HCT116 (cell line): ENCODE results near the gene F2R. TPM values are rescaled to one million over a fixed set of nuclear protein-coding genes. Genes with fewer than 3 reads are reported as not detected.
A peak's percentile ranks its signal among the peaks of the same experiment; 100 is the strongest.

Source experiments
- ATAC-seq: fragments of 200-7000 bp; cut with Tn5 transposase; 2 replicates; pipeline ENCODE4 v1.9.1; 2020; ENCODE audit warnings: mild to moderate bottlenecking, moderate library complexity
- BruUV-seq: library from RNA; stranded (reverse); fragments of 400-500 nt; replicated peaks from 2 replicates; lab custom pipeline; 2021; lab: Mats Ljungman, UMichigan
- CTCF ChIA-PET: fragments of 300-600 bp; sonication (Branson Sonifier 250); formaldehyde crosslinking; loops from one replicate; lab custom pipeline; 2021; ENCODE audit warnings: antibody characterized with exemption; lab: Charles Lee
- POLR2A ChIA-PET: fragments of 300-600, 350-600 bp; sonication (Branson Sonifier 250); formaldehyde crosslinking; loops from one replicate; lab custom pipeline; 2021; ENCODE audit warnings: antibody characterized with exemption; lab: Charles Lee
- RAD21 ChIA-PET, 2 experiments: fragments of 300-600 bp; sonication (Branson Sonifier 250); formaldehyde crosslinking; loops; one replicate each; lab custom pipeline; 2023; ENCODE audit warnings: low total read pairs in 2 of 2; ENCODE audit not compliant: uncharacterized antibody in 2 of 2, unreplicated experiment in 2 of 2, low non-redundant PET in 1 of 2; lab: Charles Lee
- DNase-seq: peaks from one replicate; pipeline ENCODE4 v3.0.0-alpha.2; 2010; ENCODE audit warnings: low read depth, low spot score
- H2AFZ ChIP-seq: fragments of 200-600 bp; shearing (Covaris generic), sonication (generic); 2 replicates; pipeline ENCODE4 v1.6.1; 2017; ENCODE audit warnings: low read depth, mixed run types, mixed read lengths, antibody characterized with exemption, low read length; ENCODE audit not compliant: poor library complexity, severe bottlenecking
- H3K27ac ChIP-seq: 2 replicates; pipeline ENCODE4 v1.5.1; 2012; ENCODE audit warnings: low read depth, low read length
- H3K27me3 ChIP-seq: fragments of 200-600 bp; sonication (generic); 2 replicates; pipeline ENCODE4 v1.6.1; 2016; ENCODE audit warnings: mixed run types, low read length, mixed read lengths; ENCODE audit not compliant: insufficient read depth
- H3K36me3 ChIP-seq, 2 experiments: fragments of 200-500 bp in 1 of 2; fragments of 200-600 bp in 1 of 2; sonication (Bioruptor generic) in 1 of 2; sonication (generic) in 1 of 2; 2 replicates each; pipeline versions ENCODE4 v1.5.1 to v1.6.1; 2014 to 2016; ENCODE audit warnings: low read length in 2 of 2, inconsistent platforms in 1 of 2, mixed read lengths in 1 of 2, mixed run types in 1 of 2; ENCODE audit not compliant: insufficient read depth in 2 of 2, control insufficient read depth in 1 of 2
- H3K4me1 ChIP-seq, 2 experiments: fragments of 200-600 bp in 1 of 2; sonication (generic) in 1 of 2; 2 replicates each; pipeline versions ENCODE4 v1.5.1 to v1.6.1; 2012 to 2017; ENCODE audit warnings: low read length in 2 of 2, inconsistent platforms in 1 of 2, mild to moderate bottlenecking in 1 of 2, mixed read lengths in 1 of 2, mixed run types in 1 of 2, moderate library complexity in 1 of 2; ENCODE audit not compliant: insufficient read depth in 2 of 2, control insufficient read depth in 1 of 2
- H3K4me2 ChIP-seq: fragments of 200-600 bp; sonication (generic); 2 replicates; pipeline ENCODE4 v1.6.1; 2017; ENCODE audit warnings: mixed run types, low read length, mixed read lengths
- H3K4me3 ChIP-seq, 2 experiments: fragments of 200-600 bp in 1 of 2; sonication (generic) in 1 of 2; replicated peaks in 1 of 2; 2 replicates each; pipeline ENCODE4 v1.5.1; 2011 to 2016; ENCODE audit warnings: low read length in 2 of 2, control low read depth in 1 of 2, low read depth in 1 of 2, mild to moderate bottlenecking in 1 of 2, mixed read lengths in 1 of 2, mixed run types in 1 of 2
- H3K79me2 ChIP-seq: fragments of 200-600 bp; sonication (generic); 2 replicates; pipeline ENCODE4 v1.6.1; 2017; ENCODE audit warnings: mild to moderate bottlenecking, mixed run types, low read length, moderate library complexity, mixed read lengths; ENCODE audit not compliant: insufficient read depth
- H3K9ac ChIP-seq: fragments of 200-600 bp; sonication (generic); 2 replicates; pipeline ENCODE4 v1.6.1; 2016; ENCODE audit warnings: low read length, mixed read lengths
- H3K9me2 ChIP-seq: fragments of 200-600 bp; sonication (generic), shearing (Covaris generic); 2 replicates; pipeline ENCODE4 v1.6.1; 2017; ENCODE audit warnings: mixed run types, mild to moderate bottlenecking, moderate library complexity; ENCODE audit not compliant: insufficient read depth
- H3K9me3 ChIP-seq, 2 experiments: fragments of 200-500 bp in 1 of 2; fragments of 200-600 bp in 1 of 2; sonication (Bioruptor generic) in 1 of 2; sonication (generic) in 1 of 2; 2 replicates each; pipeline ENCODE4 v1.6.1; 2014 to 2017; ENCODE audit warnings: low read length in 2 of 2, mixed read lengths in 2 of 2, inconsistent platforms in 1 of 2, low read depth in 1 of 2, mild to moderate bottlenecking in 1 of 2, mixed run types in 1 of 2, moderate library complexity in 1 of 2; ENCODE audit not compliant: control insufficient read depth in 1 of 2, insufficient read depth in 1 of 2
- H4K20me1 ChIP-seq: fragments of 200-600 bp; sonication (generic), shearing (Covaris generic); 2 replicates; pipeline ENCODE4 v1.6.1; 2017; ENCODE audit warnings: mixed run types, mild to moderate bottlenecking, moderate library complexity; ENCODE audit not compliant: insufficient read depth
- CBX3 ChIP-seq: IDR thresholded peaks from 2 replicates; pipeline ENCODE4 v1.6.1; 2012; ENCODE audit warnings: low read depth
- CEBPB ChIP-seq: IDR thresholded peaks from 2 replicates; pipeline ENCODE4 v1.6.1; 2012; ENCODE audit warnings: low read depth
- EGR1 ChIP-seq: IDR thresholded peaks from 2 replicates; pipeline ENCODE4 v1.6.1; 2012; ENCODE audit warnings: low read depth
- ELF1 ChIP-seq: IDR thresholded peaks from 2 replicates; pipeline ENCODE4 v1.6.1; 2012; ENCODE audit warnings: low read depth, borderline replicate concordance
- FOSL1 ChIP-seq: IDR thresholded peaks from 2 replicates; pipeline ENCODE4 v1.6.1; 2012; ENCODE audit warnings: low read depth
- POLR2A ChIP-seq: IDR thresholded peaks from 2 replicates; pipeline ENCODE4 v1.7.0; 2011; ENCODE audit warnings: borderline replicate concordance; ENCODE audit not compliant: insufficient read depth, insufficient read length; ENCODE audit errors: extremely low read depth
- POLR2AphosphoS5 ChIP-seq: IDR thresholded peaks from 2 replicates; pipeline ENCODE4 v1.6.1; 2011; ENCODE audit warnings: mild to moderate bottlenecking, low read depth, low read length, moderate library complexity
- RAD21 ChIP-seq: IDR thresholded peaks from 2 replicates; pipeline ENCODE4 v1.6.1; 2012; ENCODE audit warnings: low read depth, mild to moderate bottlenecking
- SIN3A ChIP-seq: IDR thresholded peaks from 2 replicates; pipeline ENCODE4 v1.6.1; 2012; ENCODE audit warnings: low read depth
- SP1 ChIP-seq: IDR thresholded peaks from 2 replicates; pipeline ENCODE4 v1.6.1; 2012; ENCODE audit warnings: low read depth
- SRF ChIP-seq: IDR thresholded peaks from 2 replicates; pipeline ENCODE4 v1.6.1; 2012; ENCODE audit warnings: low read depth
- TCF7L2 ChIP-seq: IDR thresholded peaks from 2 replicates; pipeline ENCODE4 v1.7.0; 2011; ENCODE audit warnings: borderline replicate concordance, inconsistent platforms; ENCODE audit not compliant: insufficient read depth, insufficient read length; ENCODE audit errors: extremely low read depth
- YY1 ChIP-seq: IDR thresholded peaks from 2 replicates; pipeline ENCODE4 v1.6.1; 2011; ENCODE audit warnings: low read length, low read depth, moderate library complexity, mild to moderate bottlenecking; ENCODE audit not compliant: insufficient replicate concordance; ENCODE audit errors: extremely low read depth
- ZFX ChIP-seq: fragments of 450-650 bp; IDR thresholded peaks from 2 replicates; pipeline ENCODE4 v1.6.1; 2017
- ZNF274 ChIP-seq: fragments of 200-500 bp; sonication (Bioruptor generic); IDR thresholded peaks from 2 replicates; pipeline ENCODE4 v1.6.1; 2014; ENCODE audit warnings: mild to moderate bottlenecking, low read depth, low read length, inconsistent platforms
- intact Hi-C: fragments of 100-400 bp; cut with micrococcal nuclease; formaldehyde crosslinking; loops from 2 replicates; pipeline ENCODE4 v1.10.0; 2022
- total RNA-seq: library from RNA; stranded (reverse); gene quantifications from one replicate; pipeline ENCODE4 v1.2.1, GENCODE V29; 2021; ENCODE audit not compliant: unreplicated experiment
- TF ChIP-seq, protein P1 (sequence below): IDR thresholded peaks from 2 replicates; pipeline ENCODE4 v1.6.1; 2012; ENCODE audit warnings: low read depth
- TF ChIP-seq, protein P2 (sequence below): IDR thresholded peaks from 2 replicates; pipeline ENCODE4 v1.6.1; 2012
- TF ChIP-seq, protein P3 (sequence below), 3 experiments: fragments of 200-600 bp in 1 of 3; sonication (generic) in 1 of 3; IDR thresholded peaks in 2 of 3; conservative IDR thresholded peaks in 1 of 3; 2 replicates each; pipeline ENCODE4 v1.5.1; 2012 to 2017; ENCODE audit warnings: low read depth in 2 of 3, low read length in 2 of 3, antibody characterized with exemption in 1 of 3, borderline replicate concordance in 1 of 3, control low read depth in 1 of 3, mild to moderate bottlenecking in 1 of 3, mixed read lengths in 1 of 3, mixed run types in 1 of 3, moderate library complexity in 1 of 3; ENCODE audit not compliant: insufficient read depth in 1 of 3
- TF ChIP-seq, protein P4 (sequence below): IDR thresholded peaks from 2 replicates; pipeline ENCODE4 v1.6.1; 2012
- TF ChIP-seq, protein P5 (sequence below): IDR thresholded peaks from 2 replicates; pipeline ENCODE4 v1.6.1; 2011; ENCODE audit warnings: mild to moderate bottlenecking, low read length, moderate library complexity; ENCODE audit not compliant: insufficient replicate concordance; ENCODE audit errors: extremely low read depth

Gene F2R
- total RNA-seq, 1 experiment from 2014 or later = 16.6 TPM

DNA sequence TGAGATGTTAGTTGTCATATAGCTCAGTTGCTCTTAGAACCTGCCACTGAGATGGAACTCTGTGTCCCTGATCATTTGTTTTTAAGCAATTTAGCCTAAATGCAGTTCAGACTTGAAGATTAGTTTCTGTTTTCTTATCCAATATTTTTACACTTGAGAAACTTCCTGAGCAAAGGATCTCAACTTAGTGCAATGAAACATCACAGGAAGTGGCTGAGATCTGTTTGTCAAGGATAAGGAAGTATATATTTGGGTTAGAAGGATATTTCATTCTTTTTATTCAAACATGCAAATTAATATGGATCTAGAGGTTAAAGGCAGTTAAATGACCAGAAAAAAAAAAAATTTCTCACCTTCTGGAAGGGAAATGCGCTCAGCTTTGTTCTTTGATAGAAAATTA, 19.7 kb upstream of the F2R start:
- no TSS peak for BruUV-seq
- Histone ChIP-seq H3K79me2 (no peaks in the 10 kb centered on the region), H4K20me1 (no peaks in the 10 kb centered on the region), H3K27me3 (no peaks in the 10 kb centered on the region), H3K9ac (no peak overlapping the region), H3K27ac (no peak overlapping the region), H3K4me2 (no peak overlapping the region), H3K4me1 (peaks cover 4 to 7% of the 10 kb centered on the region in 2 experiments; a peak in 2 of 4 replicates), H3K4me3 (no peak overlapping the region), H3K9me3 (no peaks in the 10 kb centered on the region), H2AFZ (peak overlapping the region; percentile 48), H3K9me2 (no peaks in the 10 kb centered on the region), H3K36me3 (no peaks in the 10 kb centered on the region)
- POLR2A ChIA-PET = interaction anchor here (0.6 kb wide), 1 partner anchor 123 kb away, joined by 3 read pairs; the partner anchor contains the start of gene F2RL1
- intact Hi-C loops = no loop called here
- DNase-seq (no peak), ATAC-seq (no peak)
- CTCF ChIA-PET = no interaction called here
- TF ChIP-seq SP1 (no peak), CBX3 (no peak), POLR2A (no peak), ZFX (no peak), SRF (no peak), ZNF274 (no peak), EGR1 (no peak), CEBPB (no peak), POLR2AphosphoS5 (no peak), FOSL1 (no peak), SIN3A (no peak), RAD21 (no peak), YY1 (no peak), TCF7L2 (no peak), ELF1 (no peak)
- TF ChIP-seq, protein P1, sequence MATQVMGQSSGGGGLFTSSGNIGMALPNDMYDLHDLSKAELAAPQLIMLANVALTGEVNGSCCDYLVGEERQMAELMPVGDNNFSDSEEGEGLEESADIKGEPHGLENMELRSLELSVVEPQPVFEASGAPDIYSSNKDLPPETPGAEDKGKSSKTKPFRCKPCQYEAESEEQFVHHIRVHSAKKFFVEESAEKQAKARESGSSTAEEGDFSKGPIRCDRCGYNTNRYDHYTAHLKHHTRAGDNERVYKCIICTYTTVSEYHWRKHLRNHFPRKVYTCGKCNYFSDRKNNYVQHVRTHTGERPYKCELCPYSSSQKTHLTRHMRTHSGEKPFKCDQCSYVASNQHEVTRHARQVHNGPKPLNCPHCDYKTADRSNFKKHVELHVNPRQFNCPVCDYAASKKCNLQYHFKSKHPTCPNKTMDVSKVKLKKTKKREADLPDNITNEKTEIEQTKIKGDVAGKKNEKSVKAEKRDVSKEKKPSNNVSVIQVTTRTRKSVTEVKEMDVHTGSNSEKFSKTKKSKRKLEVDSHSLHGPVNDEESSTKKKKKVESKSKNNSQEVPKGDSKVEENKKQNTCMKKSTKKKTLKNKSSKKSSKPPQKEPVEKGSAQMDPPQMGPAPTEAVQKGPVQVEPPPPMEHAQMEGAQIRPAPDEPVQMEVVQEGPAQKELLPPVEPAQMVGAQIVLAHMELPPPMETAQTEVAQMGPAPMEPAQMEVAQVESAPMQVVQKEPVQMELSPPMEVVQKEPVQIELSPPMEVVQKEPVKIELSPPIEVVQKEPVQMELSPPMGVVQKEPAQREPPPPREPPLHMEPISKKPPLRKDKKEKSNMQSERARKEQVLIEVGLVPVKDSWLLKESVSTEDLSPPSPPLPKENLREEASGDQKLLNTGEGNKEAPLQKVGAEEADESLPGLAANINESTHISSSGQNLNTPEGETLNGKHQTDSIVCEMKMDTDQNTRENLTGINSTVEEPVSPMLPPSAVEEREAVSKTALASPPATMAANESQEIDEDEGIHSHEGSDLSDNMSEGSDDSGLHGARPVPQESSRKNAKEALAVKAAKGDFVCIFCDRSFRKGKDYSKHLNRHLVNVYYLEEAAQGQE = no peak
- TF ChIP-seq, protein P2, sequence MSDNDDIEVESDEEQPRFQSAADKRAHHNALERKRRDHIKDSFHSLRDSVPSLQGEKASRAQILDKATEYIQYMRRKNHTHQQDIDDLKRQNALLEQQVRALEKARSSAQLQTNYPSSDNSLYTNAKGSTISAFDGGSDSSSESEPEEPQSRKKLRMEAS = no peak
- TF ChIP-seq, protein P3, sequence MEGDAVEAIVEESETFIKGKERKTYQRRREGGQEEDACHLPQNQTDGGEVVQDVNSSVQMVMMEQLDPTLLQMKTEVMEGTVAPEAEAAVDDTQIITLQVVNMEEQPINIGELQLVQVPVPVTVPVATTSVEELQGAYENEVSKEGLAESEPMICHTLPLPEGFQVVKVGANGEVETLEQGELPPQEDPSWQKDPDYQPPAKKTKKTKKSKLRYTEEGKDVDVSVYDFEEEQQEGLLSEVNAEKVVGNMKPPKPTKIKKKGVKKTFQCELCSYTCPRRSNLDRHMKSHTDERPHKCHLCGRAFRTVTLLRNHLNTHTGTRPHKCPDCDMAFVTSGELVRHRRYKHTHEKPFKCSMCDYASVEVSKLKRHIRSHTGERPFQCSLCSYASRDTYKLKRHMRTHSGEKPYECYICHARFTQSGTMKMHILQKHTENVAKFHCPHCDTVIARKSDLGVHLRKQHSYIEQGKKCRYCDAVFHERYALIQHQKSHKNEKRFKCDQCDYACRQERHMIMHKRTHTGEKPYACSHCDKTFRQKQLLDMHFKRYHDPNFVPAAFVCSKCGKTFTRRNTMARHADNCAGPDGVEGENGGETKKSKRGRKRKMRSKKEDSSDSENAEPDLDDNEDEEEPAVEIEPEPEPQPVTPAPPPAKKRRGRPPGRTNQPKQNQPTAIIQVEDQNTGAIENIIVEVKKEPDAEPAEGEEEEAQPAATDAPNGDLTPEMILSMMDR (IDR thresholded peaks at IDR 0.05 in 2 of 3, conservative IDR thresholded peaks at IDR 0.05 in 1 of 3; ENCODE audit: borderline replicate concordance in 1 of 3, insufficient read depth in 1 of 3, low read depth in 2 of 3, low read length in 2 of 3) = no peak
- TF ChIP-seq, protein P4, sequence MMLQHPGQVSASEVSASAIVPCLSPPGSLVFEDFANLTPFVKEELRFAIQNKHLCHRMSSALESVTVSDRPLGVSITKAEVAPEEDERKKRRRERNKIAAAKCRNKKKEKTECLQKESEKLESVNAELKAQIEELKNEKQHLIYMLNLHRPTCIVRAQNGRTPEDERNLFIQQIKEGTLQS = no peak
- TF ChIP-seq, protein P5, sequence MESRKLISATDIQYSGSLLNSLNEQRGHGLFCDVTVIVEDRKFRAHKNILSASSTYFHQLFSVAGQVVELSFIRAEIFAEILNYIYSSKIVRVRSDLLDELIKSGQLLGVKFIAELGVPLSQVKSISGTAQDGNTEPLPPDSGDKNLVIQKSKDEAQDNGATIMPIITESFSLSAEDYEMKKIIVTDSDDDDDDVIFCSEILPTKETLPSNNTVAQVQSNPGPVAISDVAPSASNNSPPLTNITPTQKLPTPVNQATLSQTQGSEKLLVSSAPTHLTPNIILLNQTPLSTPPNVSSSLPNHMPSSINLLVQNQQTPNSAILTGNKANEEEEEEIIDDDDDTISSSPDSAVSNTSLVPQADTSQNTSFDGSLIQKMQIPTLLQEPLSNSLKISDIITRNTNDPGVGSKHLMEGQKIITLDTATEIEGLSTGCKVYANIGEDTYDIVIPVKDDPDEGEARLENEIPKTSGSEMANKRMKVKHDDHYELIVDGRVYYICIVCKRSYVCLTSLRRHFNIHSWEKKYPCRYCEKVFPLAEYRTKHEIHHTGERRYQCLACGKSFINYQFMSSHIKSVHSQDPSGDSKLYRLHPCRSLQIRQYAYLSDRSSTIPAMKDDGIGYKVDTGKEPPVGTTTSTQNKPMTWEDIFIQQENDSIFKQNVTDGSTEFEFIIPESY = no peak
- RAD21 ChIA-PET = no interaction called here
